NK-92 treated with Interleukin-12 subunit alpha and Interleukin-12 subunit beta, amount 100 ng/mL, for 24 hours (cell line): ENCODE measurements around the gene MRPS15.
"Not testable (repeated sequence)": the region's sequence is repeated elsewhere in the genome, so short reads cannot be mapped to it uniquely, and the experiment has no call there.

Experiments used
- DNase-seq: peaks from one replicate; lab custom pipeline; 2025; lab: John Stamatoyannopoulos, UW

MRPS15 gene

GRCh38 chr1:36463803-36464604, at the start of gene MRPS15:
TSS of gene MRPS15 (minus strand) at chr1:36464384. CDS start at chr1:36464275, 109 bp downstream.
- DNase-seq: peak; percentile 89

- DNase-seq: no peak
These were observed 48.7 kb upstream of the MRPS15 start for GRCh38 chr1:36512842-36513241.

GRCh38 chr1:36511804-36512798, 47.9 kb upstream of the MRPS15 start:
- DNase-seq: no peak

- DNase-seq: not testable (repeated sequence)
These were observed 47.0 kb upstream of the MRPS15 start for GRCh38 chr1:36511220-36511619.

- no peak for DNase-seq
These were observed 46.2 kb upstream of the MRPS15 start for GRCh38 chr1:36510418-36510817.

- no peak for DNase-seq
These were observed 44.1 kb upstream of the MRPS15 start for GRCh38 chr1:36508257-36508656.

- DNase-seq: no peak
These were observed 42.2 kb upstream of the MRPS15 start for GRCh38 chr1:36506276-36506920.

GRCh38 chr1:36503733-36504132, 39.5 kb upstream of the MRPS15 start:
- no peak for DNase-seq

- no peak for DNase-seq
These were observed 39.0 kb upstream of the MRPS15 start for GRCh38 chr1:36503159-36503558.

GRCh38 chr1:36502616-36503015, 38.4 kb upstream of the MRPS15 start:
- no peak for DNase-seq

GRCh38 chr1:36501911-36502310, 37.7 kb upstream of the MRPS15 start:
- not testable (repeated sequence) for DNase-seq

- DNase-seq: no peak
These were observed 33.0 kb upstream of the MRPS15 start for GRCh38 chr1:36497207-36497606.

GRCh38 chr1:36494971-36495370, 30.8 kb upstream of the MRPS15 start:
- DNase-seq: no peak

GRCh38 chr1:36493524-36493923, 29.3 kb upstream of the MRPS15 start:
- DNase-seq: no peak

GRCh38 chr1:36492491-36492890, 28.3 kb upstream of the MRPS15 start:
- DNase-seq: no peak

- not testable (repeated sequence) for DNase-seq
These were observed 25.3 kb upstream of the MRPS15 start for GRCh38 chr1:36489258-36490051.

- DNase-seq: no peak
These were observed 23.7 kb upstream of the MRPS15 start for GRCh38 chr1:36487906-36488305.

GRCh38 chr1:36487336-36487725, 23.1 kb upstream of the MRPS15 start:
- not testable (repeated sequence) for DNase-seq

GRCh38 chr1:36486439-36487335, 22.5 kb upstream of the MRPS15 start:
- no peak for DNase-seq

GRCh38 chr1:36486093-36486438, 21.9 kb upstream of the MRPS15 start:
- DNase-seq: no peak
